ENCODE measurements around the gene FOXJ2. TPM values are rescaled to one million over a fixed set of nuclear protein-coding genes. Genes with fewer than 3 reads are reported as not detected.

Gene FOXJ2
- total RNA-seq, 3 donors from 2014 or later = 17.7 to 20.7 (median 19.0) TPM

DNA sequence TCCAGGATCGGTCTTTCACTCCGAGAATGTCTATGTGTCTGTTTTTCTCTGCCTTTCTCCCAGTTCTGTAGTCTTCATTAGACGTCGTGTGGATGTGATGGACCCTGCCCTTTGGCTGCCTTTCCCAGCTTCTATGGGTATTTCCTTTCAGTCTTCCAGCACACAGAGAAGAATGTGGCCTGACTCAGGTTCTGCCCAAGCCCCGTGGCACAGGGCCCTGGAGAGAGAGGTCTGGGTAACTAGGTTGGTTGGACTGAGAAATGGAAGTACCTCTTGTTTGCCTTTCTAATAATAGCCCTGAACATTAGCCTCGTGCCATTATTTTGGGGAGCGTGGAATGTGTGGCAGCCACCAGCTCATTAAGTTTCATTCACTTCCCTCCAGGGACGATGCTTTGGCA lies 3.8 kb downstream of the FOXJ2 start:
- DNase-seq (no peak), ATAC-seq (no peak)
- H3K27me3 Mint-ChIP-seq (ENCODE audit: low read depth) = no peaks in the 10 kb centered on the region
- H3K4me1 Mint-ChIP-seq (ENCODE audit: low read depth) = peaks cover 72% of the 10 kb centered on the region
- no peak overlapping the region for H3K4me3 Mint-ChIP-seq
- H3K36me3 Mint-ChIP-seq (ENCODE audit: insufficient read depth) = peaks cover 6% of the 10 kb centered on the region
- no peaks in the 10 kb centered on the region for H3K9me3 Mint-ChIP-seq

DNA sequence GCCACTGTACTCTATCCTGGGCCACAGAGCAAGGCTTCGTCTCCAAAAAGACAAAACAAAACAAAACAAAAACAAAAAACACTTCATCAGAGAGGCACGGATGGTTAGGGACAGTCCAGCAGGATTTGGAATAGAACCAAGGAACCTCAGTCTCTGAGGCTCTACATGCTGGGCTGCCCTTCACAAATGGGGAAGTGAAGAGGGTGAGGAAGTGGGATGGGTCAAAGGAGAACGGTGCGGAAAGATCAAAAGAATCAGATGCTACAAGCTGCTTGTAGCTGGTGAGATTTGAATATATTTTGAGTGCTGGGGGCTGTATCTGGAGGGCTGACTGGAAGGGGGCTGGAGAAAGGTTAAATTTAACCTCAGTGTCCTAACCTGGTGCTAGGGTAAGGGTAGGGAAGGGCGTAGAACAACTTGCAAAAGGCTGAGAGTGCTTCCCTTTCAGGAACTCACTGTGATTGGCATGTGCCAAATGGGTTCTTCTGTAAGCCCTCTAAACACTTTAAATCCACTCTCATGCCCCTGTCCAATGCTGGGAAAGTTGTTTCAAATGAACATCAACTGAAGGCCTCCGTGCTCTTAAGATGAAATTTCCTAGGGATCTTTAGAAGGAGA lies 4.6 kb downstream of the FOXJ2 start:
- H3K4me3 Mint-ChIP-seq = peak overlapping the region; percentile 54
- no peaks in the 10 kb centered on the region for H3K9me3 Mint-ChIP-seq
- ATAC-seq = no peak
- H3K4me1 Mint-ChIP-seq (ENCODE audit: low read depth) = peaks cover 67% of the 10 kb centered on the region
- peaks cover 7% of the 10 kb centered on the region for H3K36me3 Mint-ChIP-seq (ENCODE audit: insufficient read depth)
- no peak for DNase-seq
- no peaks in the 10 kb centered on the region for H3K27me3 Mint-ChIP-seq (ENCODE audit: low read depth)

DNA sequence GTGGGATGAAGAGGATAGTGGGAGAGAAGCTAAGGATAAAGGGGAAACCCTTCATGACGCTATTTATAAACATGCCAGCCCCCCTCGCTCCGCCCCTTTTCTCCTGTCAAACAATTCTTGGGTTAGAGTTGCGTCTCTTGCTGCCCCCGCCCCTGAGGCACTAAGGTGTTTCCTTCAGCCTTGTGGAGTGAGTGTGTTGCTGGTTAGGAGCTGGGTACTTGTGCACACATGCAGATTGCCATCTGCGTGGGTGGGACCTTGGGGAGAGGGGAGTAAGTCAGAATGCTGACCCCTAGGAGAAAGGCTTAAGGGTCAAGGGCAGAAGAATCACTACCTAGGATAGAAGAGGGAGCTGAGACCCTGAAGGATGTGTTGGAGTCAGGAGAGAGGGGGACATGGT lies 5.4 kb downstream of the FOXJ2 start:
- peak overlapping the region; percentile 37 for H3K4me3 Mint-ChIP-seq
- H3K9me3 Mint-ChIP-seq = no peaks in the 10 kb centered on the region
- peaks cover 13% of the 10 kb centered on the region for H3K36me3 Mint-ChIP-seq (ENCODE audit: insufficient read depth)
- no peaks in the 10 kb centered on the region for H3K27me3 Mint-ChIP-seq (ENCODE audit: low read depth)
- peaks cover 66% of the 10 kb centered on the region for H3K4me1 Mint-ChIP-seq (ENCODE audit: low read depth)
- no peak for ATAC-seq
- no peak for DNase-seq

DNA sequence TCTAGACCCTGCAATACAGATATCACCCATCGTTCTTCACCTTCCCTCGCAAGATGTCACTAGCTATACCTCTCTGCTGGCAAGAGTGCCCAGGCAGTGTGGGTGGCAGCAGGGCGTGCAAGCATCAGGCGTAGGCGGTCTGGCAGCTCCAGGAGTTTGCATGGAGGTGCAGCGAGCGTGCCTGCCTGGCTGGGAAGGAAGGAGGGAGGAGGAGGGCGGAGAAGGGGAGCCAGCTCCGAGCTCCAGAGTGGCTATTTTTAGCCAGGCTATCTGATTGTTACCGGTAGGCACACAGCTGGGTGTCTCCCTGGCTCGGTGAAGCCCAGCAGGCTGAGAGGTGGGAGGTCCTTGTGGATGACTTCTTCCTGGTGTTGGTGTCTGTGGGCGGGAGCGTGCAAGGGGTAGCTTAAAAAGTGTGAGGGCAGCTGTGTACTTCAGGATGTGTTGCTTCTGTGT lies 6.2 kb downstream of the FOXJ2 start:
- peaks cover 59% of the 10 kb centered on the region for H3K4me1 Mint-ChIP-seq (ENCODE audit: low read depth)
- ATAC-seq (peak; percentile 75), DNase-seq (peak; percentile 12)
- no peaks in the 10 kb centered on the region for H3K27me3 Mint-ChIP-seq (ENCODE audit: low read depth)
- peak overlapping the region; percentile 39 for H3K4me3 Mint-ChIP-seq
- peaks cover 17% of the 10 kb centered on the region for H3K36me3 Mint-ChIP-seq (ENCODE audit: insufficient read depth)
- no peaks in the 10 kb centered on the region for H3K9me3 Mint-ChIP-seq

DNA sequence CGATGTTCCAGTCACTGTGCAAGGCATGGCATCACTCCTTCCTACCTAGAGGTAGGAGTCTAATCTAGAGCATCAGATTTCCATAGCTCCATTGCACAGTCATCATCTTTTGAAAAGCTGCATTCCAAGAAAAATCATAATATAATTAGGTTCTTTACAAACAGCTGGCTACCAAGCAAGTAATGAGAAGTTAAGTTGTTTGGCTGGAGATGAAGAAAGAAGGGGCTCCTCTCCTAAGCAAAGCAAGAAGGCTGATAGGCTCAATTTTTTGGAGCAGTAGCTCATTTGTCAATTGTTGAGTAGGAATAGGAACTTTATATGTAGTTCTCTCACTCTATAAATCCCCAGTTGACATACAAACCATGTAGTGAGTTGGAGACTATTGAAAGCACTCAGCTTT lies 8.3 kb downstream of the FOXJ2 start:
- Mint-ChIP-seq H3K36me3 (ENCODE audit: insufficient read depth) (peaks cover 30% of the 10 kb centered on the region), H3K4me3 (no peak overlapping the region), H3K4me1 (ENCODE audit: low read depth) (peaks cover 38% of the 10 kb centered on the region), H3K9me3 (no peaks in the 10 kb centered on the region), H3K27me3 (ENCODE audit: low read depth) (no peaks in the 10 kb centered on the region)
- ATAC-seq (no peak), DNase-seq (no peak)

DNA sequence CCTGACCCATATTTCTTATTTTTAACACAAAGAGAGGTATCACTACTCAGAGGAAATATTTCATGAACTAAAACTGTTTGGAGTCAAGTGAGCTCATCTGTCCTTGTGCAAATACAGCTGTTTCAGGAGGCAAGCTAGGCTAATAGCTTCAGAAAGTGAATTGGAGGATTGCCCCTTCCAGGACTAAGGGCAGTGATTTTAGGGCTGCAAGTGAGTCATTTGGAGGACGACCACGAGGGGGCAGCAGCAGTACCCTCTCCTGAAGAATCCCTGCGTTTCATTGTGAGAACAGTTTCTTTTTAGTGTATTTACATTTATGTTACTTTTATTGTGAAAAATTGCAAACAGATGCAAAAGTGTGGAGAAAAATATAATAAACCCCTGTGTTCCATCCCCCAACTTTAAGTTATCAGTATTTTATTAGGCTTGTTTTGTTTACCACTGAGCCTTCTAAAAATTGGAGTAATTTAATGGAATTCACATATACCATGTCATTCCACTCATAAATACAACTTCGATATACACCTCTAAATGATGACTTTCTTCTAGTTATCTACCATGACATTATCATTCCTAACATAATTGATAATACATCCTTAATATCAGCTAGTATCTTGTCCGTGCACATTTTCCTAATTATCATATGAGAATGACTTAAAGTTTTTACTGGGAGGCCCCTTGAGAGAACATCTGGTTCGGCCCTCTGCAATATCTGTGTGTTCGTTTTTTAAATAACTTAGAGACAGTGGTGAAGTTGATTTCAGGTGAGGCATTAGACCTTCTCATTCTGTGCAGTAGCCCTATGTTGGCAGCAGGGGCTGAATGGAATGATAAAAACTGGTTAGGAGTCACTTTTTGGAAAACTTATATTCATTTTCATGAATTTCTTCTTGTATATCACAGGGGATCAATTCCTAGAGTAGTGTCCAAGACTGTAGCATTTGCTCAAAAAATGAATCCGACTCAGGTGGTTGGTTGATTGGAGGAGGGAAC lies 13.7 kb downstream of the FOXJ2 start:
- ATAC-seq = peak; percentile 65 to 78
- no peaks in the 10 kb centered on the region for H3K27me3 Mint-ChIP-seq (ENCODE audit: low read depth)

DNA sequence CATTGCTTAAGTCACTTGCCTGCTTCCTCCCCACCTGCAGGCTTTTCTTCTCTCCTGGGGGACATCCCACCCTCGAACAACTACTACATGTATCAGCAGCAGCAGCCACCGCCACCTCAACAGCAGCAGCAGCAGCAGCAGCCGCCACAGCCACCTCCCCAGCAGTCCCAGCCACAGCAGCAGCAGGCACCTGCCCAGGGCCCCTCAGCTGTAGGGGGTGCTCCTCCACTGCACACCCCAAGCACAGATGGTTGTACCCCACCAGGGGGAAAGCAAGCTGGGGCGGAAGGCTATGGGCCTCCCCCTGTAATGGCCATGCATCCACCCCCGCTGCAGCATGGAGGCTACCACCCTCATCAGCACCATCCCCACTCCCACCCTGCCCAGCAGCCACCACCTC lies 15.3 kb downstream of the FOXJ2 start:
- Mint-ChIP-seq H3K4me1 (ENCODE audit: low read depth) (peaks cover 9% of the 10 kb centered on the region), H3K36me3 (ENCODE audit: insufficient read depth) (peaks cover 59% of the 10 kb centered on the region), H3K9me3 (no peaks in the 10 kb centered on the region), H3K4me3 (no peak overlapping the region), H3K27me3 (ENCODE audit: low read depth) (no peaks in the 10 kb centered on the region)
- DNase-seq = no peak
- no peak for ATAC-seq

More for the DNA sequence above, 13.7 kb downstream of the FOXJ2 start:
- peak; percentile 85 for DNase-seq
- no peak overlapping the region for H3K4me3 Mint-ChIP-seq
- peaks cover 9% of the 10 kb centered on the region for H3K4me1 Mint-ChIP-seq (ENCODE audit: low read depth)
- no peaks in the 10 kb centered on the region for H3K9me3 Mint-ChIP-seq
- H3K36me3 Mint-ChIP-seq (ENCODE audit: insufficient read depth) = peaks cover 58% of the 10 kb centered on the region

DNA sequence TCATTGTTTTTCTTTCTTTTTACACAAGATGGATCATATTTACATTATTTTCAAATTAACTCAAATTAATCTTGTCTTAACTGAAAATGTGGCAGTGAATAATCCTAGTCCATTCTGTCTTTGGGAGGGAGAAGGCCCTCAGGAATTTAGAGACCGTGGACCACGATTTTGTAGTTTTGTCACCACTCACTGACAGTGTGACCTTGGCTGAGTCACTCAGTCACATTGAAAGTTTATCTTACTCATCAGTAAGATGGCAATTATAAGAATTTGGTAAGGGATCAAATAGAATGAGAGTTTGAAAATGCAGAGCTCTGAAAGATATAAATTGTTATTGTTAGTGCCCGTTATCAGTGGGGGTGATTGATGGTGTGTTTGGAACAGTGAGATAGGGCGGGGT lies 16.4 kb downstream of the FOXJ2 start:
- Mint-ChIP-seq H3K36me3 (ENCODE audit: insufficient read depth) (peaks cover 56% of the 10 kb centered on the region), H3K9me3 (no peaks in the 10 kb centered on the region), H3K27me3 (ENCODE audit: low read depth) (no peaks in the 10 kb centered on the region), H3K4me3 (no peak overlapping the region), H3K4me1 (ENCODE audit: low read depth) (peaks cover 9% of the 10 kb centered on the region)
- ATAC-seq (peak; percentile 18 to 46), DNase-seq (no peak)

DNA sequence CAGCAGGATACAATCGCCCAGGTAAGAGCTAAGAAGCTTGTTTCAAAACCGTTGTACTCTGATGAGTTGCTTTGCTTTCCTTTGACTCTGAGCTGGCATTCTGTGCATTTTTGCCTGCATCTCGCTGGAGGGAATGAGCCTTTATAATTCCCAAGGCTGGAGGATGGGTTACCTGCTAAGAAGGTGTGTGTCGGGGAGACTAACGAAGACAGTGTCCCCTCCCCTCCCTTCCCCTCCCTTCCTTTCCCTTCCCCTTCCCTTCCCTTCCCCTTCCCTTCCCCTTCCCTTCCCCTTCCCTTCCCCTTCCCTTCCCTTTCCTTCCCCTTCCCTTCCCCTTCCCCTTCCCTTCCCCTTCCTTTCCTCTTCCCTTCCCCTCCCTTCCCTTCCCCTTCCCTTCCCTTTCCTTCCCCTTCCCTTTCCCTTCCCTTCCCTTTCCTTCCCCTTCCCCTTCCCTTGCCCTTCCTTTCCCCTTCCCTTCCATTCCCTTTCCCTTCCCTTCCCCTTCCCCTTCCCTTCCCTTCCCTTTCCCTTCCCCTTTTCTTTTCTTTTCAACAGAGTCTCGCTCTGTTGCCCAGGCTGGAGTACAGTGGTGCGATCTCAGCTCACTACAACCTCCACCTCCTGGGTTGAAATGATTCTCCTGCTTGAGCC lies 18.2 kb downstream of the FOXJ2 start:
- ATAC-seq (no peak), DNase-seq (no peak)
- Mint-ChIP-seq H3K9me3 (no peaks in the 10 kb centered on the region), H3K27me3 (ENCODE audit: low read depth) (no peaks in the 10 kb centered on the region), H3K4me3 (no peak overlapping the region), H3K36me3 (ENCODE audit: insufficient read depth) (peaks cover 57% of the 10 kb centered on the region), H3K4me1 (ENCODE audit: low read depth) (peaks cover 9% of the 10 kb centered on the region)

DNA sequence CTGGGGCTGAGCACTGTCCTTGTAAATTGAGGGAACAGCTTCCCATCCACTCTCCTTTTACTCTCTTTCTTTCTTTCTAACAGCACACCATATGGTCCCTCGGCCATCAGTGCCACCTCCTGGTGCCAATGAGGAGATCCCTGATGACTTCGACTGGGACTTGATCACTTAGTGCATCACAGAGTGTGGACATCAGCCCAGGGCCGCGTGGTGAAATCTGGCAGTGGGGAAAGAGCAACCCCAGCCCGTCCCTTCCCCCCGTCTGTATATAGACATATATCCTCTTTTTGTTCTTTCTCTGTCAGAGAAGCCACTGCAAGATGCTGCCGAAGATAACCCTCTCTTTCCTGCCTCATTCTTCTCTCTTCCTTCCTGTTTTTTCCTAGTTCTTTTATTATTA lies 20.2 kb downstream of the FOXJ2 start:
- DNase-seq (no peak), ATAC-seq (no peak)
- Mint-ChIP-seq H3K4me1 (ENCODE audit: low read depth) (peaks cover 8% of the 10 kb centered on the region), H3K4me3 (no peak overlapping the region), H3K27me3 (ENCODE audit: low read depth) (no peaks in the 10 kb centered on the region), H3K36me3 (ENCODE audit: insufficient read depth) (peaks cover 40% of the 10 kb centered on the region), H3K9me3 (no peaks in the 10 kb centered on the region)

DNA sequence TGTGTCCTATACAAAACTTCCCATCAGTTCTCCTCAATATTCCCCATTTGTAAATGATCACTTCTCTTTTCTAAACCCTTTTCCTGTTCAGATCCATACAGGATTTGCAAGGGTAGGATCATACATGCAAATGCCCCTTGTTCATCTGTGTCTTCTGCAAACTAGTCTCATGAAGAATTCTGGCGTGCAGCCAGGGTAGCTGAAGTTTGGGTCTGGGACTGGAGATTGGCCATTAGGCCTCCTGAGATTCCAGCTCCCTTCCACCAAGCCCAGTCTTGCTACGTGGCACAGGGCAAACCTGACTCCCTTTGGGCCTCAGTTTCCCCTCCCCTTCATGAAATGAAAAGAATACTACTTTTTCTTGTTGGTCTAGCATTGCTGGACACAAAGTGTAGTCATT lies 22.3 kb downstream of the FOXJ2 start:
- Mint-ChIP-seq H3K36me3 (ENCODE audit: insufficient read depth) (peaks cover 34% of the 10 kb centered on the region), H3K9me3 (no peaks in the 10 kb centered on the region)
- ATAC-seq = no peak

DNA sequence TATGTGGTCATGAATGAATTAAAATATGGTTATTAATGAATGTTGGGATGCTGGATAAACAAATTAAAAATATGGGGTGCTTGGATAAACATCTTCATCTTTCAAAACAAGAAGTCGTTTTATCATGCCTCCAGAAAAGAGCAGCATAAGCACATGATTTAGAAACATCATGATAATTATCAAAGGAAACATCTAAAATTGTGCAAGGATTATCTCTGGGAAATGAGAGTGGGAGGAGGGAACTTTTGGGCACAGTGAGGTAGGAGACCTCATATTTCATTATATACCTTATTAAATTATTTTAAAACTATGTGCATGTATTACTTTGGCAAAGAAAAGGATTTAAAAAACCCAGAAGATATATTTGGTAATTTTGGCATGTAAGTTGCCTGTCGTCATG lies 24.8 kb downstream of the FOXJ2 start:
- Mint-ChIP-seq H3K36me3 (ENCODE audit: insufficient read depth) (peaks cover 28% of the 10 kb centered on the region), H3K4me1 (ENCODE audit: low read depth) (peaks cover 9% of the 10 kb centered on the region), H3K27me3 (ENCODE audit: low read depth) (no peaks in the 10 kb centered on the region), H3K9me3 (no peaks in the 10 kb centered on the region), H3K4me3 (no peak overlapping the region)
- ATAC-seq (no peak), DNase-seq (no peak)

More for the DNA sequence above, 22.3 kb downstream of the FOXJ2 start:
- Mint-ChIP-seq H3K27me3 (ENCODE audit: low read depth) (no peaks in the 10 kb centered on the region), H3K4me1 (ENCODE audit: low read depth) (peaks cover 9% of the 10 kb centered on the region), H3K4me3 (no peak overlapping the region)
- DNase-seq = no peak

DNA sequence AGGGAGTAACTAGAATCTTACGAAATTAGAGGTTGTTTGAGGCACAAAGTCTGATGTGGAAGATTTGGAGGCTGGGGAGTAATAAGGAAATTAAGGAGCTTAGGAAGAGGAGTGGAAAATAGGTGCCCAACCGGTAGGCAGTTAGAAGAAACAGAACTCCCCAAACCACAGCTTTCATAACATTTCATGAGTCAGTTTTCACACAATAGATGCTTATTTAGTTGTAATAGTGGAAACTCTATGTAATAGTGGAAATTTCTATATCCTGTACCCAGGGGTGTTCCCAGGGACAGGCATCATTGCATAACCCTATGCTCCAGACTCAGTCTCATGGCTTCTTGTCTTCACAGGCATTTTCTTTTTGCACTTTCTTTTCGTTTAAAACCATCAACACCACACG lies 25.3 kb downstream of the FOXJ2 start:
- DNase-seq (no peak), ATAC-seq (peak in 1 of 2 donors; percentile 48)
- Mint-ChIP-seq H3K36me3 (ENCODE audit: insufficient read depth) (peaks cover 23% of the 10 kb centered on the region), H3K27me3 (ENCODE audit: low read depth) (no peaks in the 10 kb centered on the region), H3K9me3 (no peaks in the 10 kb centered on the region), H3K4me1 (ENCODE audit: low read depth) (peaks cover 9% of the 10 kb centered on the region), H3K4me3 (no peak overlapping the region)

DNA sequence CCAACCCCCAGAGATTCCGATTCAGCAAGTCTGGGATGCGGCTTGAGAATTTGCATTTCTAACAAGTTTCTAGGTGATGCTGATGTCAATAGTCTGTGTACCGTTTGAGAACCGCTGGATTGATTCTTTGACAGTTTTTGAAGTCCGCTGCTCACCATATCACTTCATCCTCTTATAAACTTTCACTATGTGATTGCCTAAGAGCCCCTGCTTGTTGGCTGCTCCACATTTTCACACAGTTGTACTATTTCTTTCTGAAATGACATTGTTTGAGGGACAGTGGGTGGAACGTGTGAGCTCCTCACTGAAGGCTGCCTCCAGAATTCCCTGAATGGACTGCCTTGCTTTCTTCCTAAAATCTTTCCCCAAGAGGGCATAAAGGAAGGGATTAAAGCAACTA lies 26.0 kb downstream of the FOXJ2 start:
- Mint-ChIP-seq H3K4me1 (ENCODE audit: low read depth) (peaks cover 9% of the 10 kb centered on the region), H3K4me3 (no peak overlapping the region), H3K36me3 (ENCODE audit: insufficient read depth) (peaks cover 23% of the 10 kb centered on the region), H3K9me3 (no peaks in the 10 kb centered on the region), H3K27me3 (ENCODE audit: low read depth) (no peaks in the 10 kb centered on the region)
- ATAC-seq (no peak), DNase-seq (no peak)

Data from activated T-cell treated with anti-CD3 and anti-CD28 coated beads, Interleukin-2, amount 50 U/mL, for 4 hours (primary cell).